Neuronal stem cell (in vitro differentiated cells): ENCODE data around the gene SERPINB4.

ENCODE experiments used
- DNase-seq: peaks from one replicate; pipeline ENCODE4 v3.0.0-alpha.2; 2013; ENCODE audit warnings: low spot score
- H2AFZ ChIP-seq: one replicate; pipeline ENCODE4 v1.6.1; 2013; ENCODE audit warnings: mild to moderate bottlenecking, low read length, inconsistent platforms
- H2AK5ac ChIP-seq: 2 replicates; pipeline ENCODE4 v1.6.1; 2013; ENCODE audit warnings: low read depth, mild to moderate bottlenecking, inconsistent platforms, low read length, moderate library complexity, mixed read lengths
- H2BK120ac ChIP-seq: 2 replicates; pipeline ENCODE4 v1.6.1; 2013; ENCODE audit warnings: low read depth, mild to moderate bottlenecking, inconsistent platforms, low read length, moderate library complexity, mixed read lengths
- H2BK12ac ChIP-seq: one replicate; pipeline ENCODE4 v1.6.1; 2013; ENCODE audit warnings: low read length, inconsistent platforms
- H2BK15ac ChIP-seq: 2 replicates; pipeline ENCODE4 v1.6.1; 2013; ENCODE audit warnings: mild to moderate bottlenecking, low read length, inconsistent platforms, mixed read lengths
- H2BK5ac ChIP-seq: one replicate; pipeline ENCODE4 v1.6.1; 2013; ENCODE audit warnings: inconsistent platforms, mild to moderate bottlenecking, low read length, moderate library complexity
- H3K14ac ChIP-seq: one replicate; pipeline ENCODE4 v1.6.1; 2013; ENCODE audit warnings: low read length, inconsistent platforms
- H3K18ac ChIP-seq: 2 replicates; pipeline ENCODE4 v1.6.1; 2013; ENCODE audit warnings: low read length, inconsistent platforms
- H3K23ac ChIP-seq: 2 replicates; pipeline ENCODE4 v1.6.1; 2013; ENCODE audit warnings: low read depth, mild to moderate bottlenecking, mixed read lengths, low read length, inconsistent platforms; ENCODE audit not compliant: poor library complexity
- H3K27ac ChIP-seq: replicated peaks from 3 replicates; pipeline ENCODE4 v1.5.1; 2013; ENCODE audit warnings: low read length, inconsistent platforms
- H3K27me3 ChIP-seq, 3 experiments: 2 replicates each; pipeline ENCODE4 v1.6.1; 2013; ENCODE audit warnings: low read length in 3 of 3, mild to moderate bottlenecking in 2 of 3, inconsistent platforms in 1 of 3, low read depth in 1 of 3, mixed read lengths in 1 of 3, moderate library complexity in 1 of 3; ENCODE audit not compliant: control insufficient read depth in 3 of 3, insufficient read depth in 3 of 3
- H3K36me3 ChIP-seq, 2 donors: replicated peaks in 1 of 2; 2 replicates each; pipeline ENCODE4 v1.6.1; 2013; ENCODE audit warnings: low read length in 2 of 2; ENCODE audit not compliant: control insufficient read depth in 2 of 2, insufficient read depth in 2 of 2
- H3K4ac ChIP-seq: 2 replicates; pipeline ENCODE4 v1.6.1; 2013; ENCODE audit warnings: inconsistent platforms, mild to moderate bottlenecking, low read length, moderate library complexity
- H3K4me1 ChIP-seq, 2 donors: 1 replicate in 1 of 2; 2 replicates in 1 of 2; pipeline ENCODE4 v1.6.1; 2013; ENCODE audit warnings: low read length in 2 of 2, low read depth in 1 of 2; ENCODE audit not compliant: control insufficient read depth in 2 of 2, insufficient read depth in 1 of 2
- H3K4me2 ChIP-seq: one replicate; pipeline ENCODE4 v1.6.1; 2013; ENCODE audit warnings: mild to moderate bottlenecking, low read length, inconsistent platforms; ENCODE audit not compliant: insufficient read depth, poor library complexity, severe bottlenecking
- H3K4me3 ChIP-seq, 2 donors: 2 replicates each; pipeline ENCODE4 v1.5.1; 2013; ENCODE audit warnings: low read length in 2 of 2, mild to moderate bottlenecking in 2 of 2, inconsistent platforms in 1 of 2, moderate library complexity in 1 of 2
- H3K79me1 ChIP-seq: one replicate; pipeline ENCODE4 v1.6.1; 2013; ENCODE audit warnings: low read depth, mild to moderate bottlenecking, inconsistent platforms, low read length, moderate library complexity
- H3K9ac ChIP-seq: one replicate; pipeline ENCODE4 v1.6.1; 2013; ENCODE audit warnings: mild to moderate bottlenecking, low read depth, low read length, inconsistent platforms; ENCODE audit not compliant: poor library complexity
- H3K9me3 ChIP-seq, 2 donors: replicated peaks in 1 of 2; 2 replicates each; pipeline versions ENCODE3 to v1.6.1; 2013; ENCODE audit warnings: low read length in 2 of 2, mild to moderate bottlenecking in 2 of 2, inconsistent platforms in 1 of 2, low read depth in 1 of 2, mixed read lengths in 1 of 2, moderate library complexity in 1 of 2; ENCODE audit not compliant: control insufficient read depth in 2 of 2, insufficient read depth in 1 of 2
- H4K8ac ChIP-seq: one replicate; pipeline ENCODE4 v1.6.1; 2013; ENCODE audit warnings: low read depth, mild to moderate bottlenecking, inconsistent platforms, low read length, moderate library complexity
- H4K91ac ChIP-seq: one replicate; pipeline ENCODE4 v1.6.1; 2013; ENCODE audit warnings: low read length, low read depth, mild to moderate bottlenecking, inconsistent platforms; ENCODE audit not compliant: poor library complexity
- WGBS, 2 donors: extraction: QIAGEN DNeasy Blood & Tissue Kit; methylation state at CpG; one replicate each; pipeline ENCODE4 v1.1.7; 2013; ENCODE audit warnings: missing lambda C conversion rate in 2 of 2, mixed read lengths in 1 of 2; ENCODE audit not compliant: insufficient read length in 2 of 2, insufficient replicate concordance in 1 of 2; ENCODE audit errors: extremely low coverage in 2 of 2; 5-methylcytosine and 5-hydroxymethylcytosine counted together

The SERPINB4 gene

GRCh38 chr18:63627819-63628218 is 16.2 kb downstream of the SERPINB4 start:
- Histone ChIP-seq H2BK12ac (no peak overlapping the region), H2AK5ac (no peak overlapping the region), H3K18ac (no peak overlapping the region), H3K27me3 (peaks cover 0 to 2% (median 0%) of the 10 kb centered on the region in 3 experiments), H2BK15ac (no peak overlapping the region), H3K9ac (no peak overlapping the region), H4K8ac (no peak overlapping the region), H3K27ac (no peak overlapping the region), H3K23ac (no peak overlapping the region), H3K4me2 (no peak overlapping the region), H2BK120ac (no peak overlapping the region), H3K14ac (no peak overlapping the region), H3K4me3 (no peak overlapping the region), H3K4ac (no peak overlapping the region), H4K91ac (no peak overlapping the region), H3K36me3 (peaks cover 0 to 2% of the 10 kb centered on the region in 2 donors), H3K9me3 (peaks cover 10 to 18% of the 10 kb centered on the region in 2 donors), H2BK5ac (no peak overlapping the region), H3K79me1 (no peaks in the 10 kb centered on the region), H2AFZ (no peak overlapping the region), H3K4me1 (no peaks in the 10 kb centered on the region)
- DNase-seq, result no peak

GRCh38 chr18:63626431-63626830 is 17.6 kb downstream of the SERPINB4 start:
- Histone ChIP-seq H2BK15ac (no peak overlapping the region), H3K9ac (no peak overlapping the region), H3K4me3 (no peak overlapping the region), H3K36me3 (peaks cover 0 to 2% of the 10 kb centered on the region in 2 donors), H2BK120ac (no peak overlapping the region), H3K18ac (no peak overlapping the region), H3K14ac (no peak overlapping the region), H2AK5ac (no peak overlapping the region), H3K4me2 (no peak overlapping the region), H4K91ac (no peak overlapping the region), H3K23ac (no peak overlapping the region), H3K27ac (no peak overlapping the region), H4K8ac (no peak overlapping the region), H3K4me1 (no peaks in the 10 kb centered on the region), H3K4ac (no peak overlapping the region), H3K27me3 (peaks cover 0 to 2% (median 0%) of the 10 kb centered on the region in 3 experiments), H2BK5ac (no peak overlapping the region), H3K79me1 (no peaks in the 10 kb centered on the region), H2AFZ (no peak overlapping the region), H2BK12ac (no peak overlapping the region), H3K9me3 (peaks cover 10 to 18% of the 10 kb centered on the region in 2 donors)
- DNase-seq, result no peak
- no CpG with 5 or more reads among the region's 4 CpGs for WGBS, 2 donors

- no CpG with 5 or more reads among the region's 3 CpGs for WGBS, 2 donors
- H3K23ac ChIP-seq, result no peak overlapping the region
- H3K36me3 ChIP-seq, result peaks cover 0 to 2% of the 10 kb centered on the region in 2 donors
- H3K14ac ChIP-seq, result no peak overlapping the region
- no peak overlapping the region for H4K91ac ChIP-seq
- no peak overlapping the region for H2BK120ac ChIP-seq
- no peak overlapping the region for H3K18ac ChIP-seq
- no peak overlapping the region for H3K4me2 ChIP-seq
- H3K27me3 ChIP-seq, result peaks cover 0 to 2% (median 0%) of the 10 kb centered on the region in 3 experiments
- peaks cover 10 to 18% of the 10 kb centered on the region in 2 donors for H3K9me3 ChIP-seq
- H2AFZ ChIP-seq, result no peak overlapping the region
- H3K4me3 ChIP-seq, result peak overlapping the region in 1 of 2 donors; percentile 41
- no peaks in the 10 kb centered on the region for H3K4me1 ChIP-seq
- no peak overlapping the region for H2BK5ac ChIP-seq
- no peak overlapping the region for H2BK12ac ChIP-seq
- H3K4ac ChIP-seq, result no peak overlapping the region
- no peaks in the 10 kb centered on the region for H3K79me1 ChIP-seq
- no peak overlapping the region for H4K8ac ChIP-seq
- H2AK5ac ChIP-seq, result no peak overlapping the region
- no peak for DNase-seq
- H3K9ac ChIP-seq, result no peak overlapping the region
- no peak overlapping the region for H3K27ac ChIP-seq
- no peak overlapping the region for H2BK15ac ChIP-seq
Observed at GRCh38 chr18:63624863-63625262, 19.2 kb downstream of the SERPINB4 start.

GRCh38 chr18:63619661-63620060 is 24.4 kb downstream of the SERPINB4 start:
- Histone ChIP-seq H3K79me1 (no peaks in the 10 kb centered on the region), H2AFZ (no peak overlapping the region), H2BK120ac (no peak overlapping the region), H3K4me2 (no peak overlapping the region), H2BK12ac (no peak overlapping the region), H3K27me3 (no peaks in the 10 kb centered on the region), H2BK5ac (no peak overlapping the region), H3K14ac (no peak overlapping the region), H4K8ac (no peak overlapping the region), H3K4ac (no peak overlapping the region), H2AK5ac (no peak overlapping the region), H3K36me3 (peaks cover 0 to 2% of the 10 kb centered on the region in 2 donors), H4K91ac (no peak overlapping the region), H3K27ac (no peak overlapping the region), H3K4me3 (no peak overlapping the region), H3K18ac (no peak overlapping the region), H2BK15ac (no peak overlapping the region), H3K9ac (no peak overlapping the region), H3K23ac (no peak overlapping the region), H3K4me1 (no peaks in the 10 kb centered on the region), H3K9me3 (peaks cover 0 to 5% of the 10 kb centered on the region in 2 donors)
- no peak for DNase-seq
- WGBS, 2 donors, result no CpG with 5 or more reads among the region's 3 CpGs
